ENCODE data around the gene SYT13. TPM values are rescaled to one million over a fixed set of nuclear protein-coding genes. Genes with fewer than 3 reads are reported as not detected.

Gene SYT13
- total RNA-seq, 1 donor from 2014 or later = under 0.01 TPM

DNA sequence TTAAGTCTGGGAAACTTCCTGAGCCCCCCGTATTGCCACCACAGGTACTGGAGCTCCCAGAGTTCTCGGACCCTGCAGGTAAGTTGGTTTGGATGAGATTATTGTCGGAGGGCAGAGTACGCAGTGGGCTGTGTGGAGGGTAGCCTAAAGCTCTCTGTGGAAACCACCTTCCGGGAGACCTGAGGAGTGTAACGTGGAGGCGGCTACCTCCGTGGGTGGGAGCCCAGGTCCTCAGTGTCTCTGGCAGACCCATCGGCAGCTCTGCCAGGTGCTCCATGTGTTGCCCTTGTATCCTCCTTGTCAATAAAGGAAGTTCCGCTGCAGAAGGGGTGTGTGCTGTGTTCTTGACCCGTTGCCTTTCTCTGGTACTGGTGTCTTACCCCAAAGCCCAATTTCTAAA lies 61.4 kb downstream of the SYT13 start:
- DNase-seq (ENCODE audit: low read depth in 2 of 2) = no peak

DNA sequence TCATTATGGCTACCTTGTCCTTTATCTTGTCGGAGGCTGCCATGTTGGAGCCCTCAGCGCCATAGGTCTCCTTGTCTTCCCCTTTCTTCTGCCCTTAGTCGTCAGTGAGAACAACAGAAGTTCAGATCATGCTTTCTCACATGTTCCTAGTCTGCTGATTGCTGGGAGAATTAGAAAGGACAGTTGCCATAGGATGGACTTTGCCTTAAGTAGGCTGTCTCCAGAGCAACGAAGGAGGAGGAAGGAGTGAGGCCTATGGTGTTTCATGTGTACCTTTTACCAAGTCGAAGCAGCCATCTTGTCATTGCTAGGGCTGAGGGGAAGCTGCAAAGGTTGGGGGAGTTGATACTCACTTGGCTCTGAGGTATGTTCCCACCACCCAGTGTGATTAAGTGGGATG lies 62.6 kb downstream of the SYT13 start:
- no peak for DNase-seq (ENCODE audit: low read depth in 2 of 2)

DNA sequence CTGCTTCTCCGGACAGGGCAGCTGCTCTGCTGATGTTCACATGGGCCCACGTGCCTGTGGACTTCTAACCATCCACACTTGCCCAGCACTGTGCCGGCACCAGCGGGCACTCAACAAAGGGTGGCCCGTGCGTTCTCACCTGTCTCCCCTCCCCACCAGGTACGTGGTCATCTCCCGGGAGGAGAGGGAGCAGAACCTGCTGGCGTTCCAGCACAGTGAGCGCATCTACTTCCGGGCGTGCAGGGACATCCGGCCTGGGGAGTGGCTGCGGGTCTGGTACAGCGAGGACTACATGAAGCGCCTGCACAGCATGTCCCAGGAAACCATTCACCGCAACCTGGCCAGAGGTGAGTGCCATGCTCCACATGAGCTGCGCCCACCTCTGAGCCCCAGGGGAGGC lies 66.7 kb downstream of the SYT13 start:
- no peak for DNase-seq (ENCODE audit: low read depth in 2 of 2)

DNA sequence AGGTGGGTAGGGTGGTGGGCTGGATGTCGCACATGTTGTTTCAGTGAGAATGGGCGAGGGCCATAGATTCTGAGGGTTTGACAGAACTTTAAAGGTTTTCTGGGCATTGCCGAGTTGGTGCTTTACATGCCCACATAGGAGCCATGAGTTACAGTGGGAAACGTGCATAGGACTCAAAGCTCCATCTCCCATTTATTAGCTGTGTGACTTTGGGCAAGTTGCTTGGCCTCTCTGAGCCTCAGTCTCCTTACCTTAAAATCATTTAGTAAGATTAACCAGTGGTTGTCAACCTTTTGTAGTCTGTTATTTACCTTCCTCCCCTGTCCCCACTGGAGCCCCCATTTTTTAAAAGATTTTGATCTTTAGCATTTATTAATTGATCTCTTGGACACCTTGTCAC lies 67.4 kb downstream of the SYT13 start:
- no peak for DNase-seq (ENCODE audit: low read depth in 2 of 2)

DNA sequence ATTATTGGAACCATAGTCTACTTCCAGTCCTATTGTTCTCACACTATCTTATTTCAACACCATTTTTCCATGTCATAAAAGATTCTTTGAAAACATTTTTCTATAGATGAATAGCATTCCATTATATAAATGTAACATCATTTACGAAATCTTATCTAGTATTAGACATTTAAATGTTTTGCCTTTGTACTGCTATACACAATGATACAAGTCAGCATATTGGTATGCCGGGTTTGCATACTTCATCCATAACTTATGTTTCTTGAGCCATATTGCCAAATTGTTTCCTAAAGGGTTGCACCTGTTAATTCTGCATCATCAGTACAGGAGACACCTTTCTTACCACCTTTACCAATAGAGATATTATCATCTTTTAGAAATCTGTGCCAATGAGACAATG lies 68.2 kb downstream of the SYT13 start:
- no peak for DNase-seq (ENCODE audit: low read depth in 2 of 2)

DNA sequence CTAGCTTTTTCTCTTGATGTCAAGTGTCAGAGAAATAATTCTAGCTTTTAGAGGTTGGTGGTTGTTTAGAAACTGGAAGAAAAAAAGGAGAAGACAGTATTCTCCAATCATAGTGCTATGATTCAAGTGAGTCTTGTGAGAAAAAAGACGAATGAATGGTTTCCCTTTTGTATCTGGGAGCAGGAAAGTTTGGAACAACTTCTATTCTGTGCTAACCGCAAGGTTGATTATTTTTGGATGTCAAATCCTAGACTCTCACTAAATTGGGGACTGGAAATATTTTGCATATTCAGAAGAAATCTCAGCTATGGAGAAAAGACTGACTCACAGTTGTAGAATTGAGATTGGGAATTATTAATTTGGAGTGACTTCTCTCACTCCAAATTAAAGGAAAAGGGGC lies 69.2 kb downstream of the SYT13 start:
- no peak for DNase-seq (ENCODE audit: low read depth in 2 of 2)

DNA sequence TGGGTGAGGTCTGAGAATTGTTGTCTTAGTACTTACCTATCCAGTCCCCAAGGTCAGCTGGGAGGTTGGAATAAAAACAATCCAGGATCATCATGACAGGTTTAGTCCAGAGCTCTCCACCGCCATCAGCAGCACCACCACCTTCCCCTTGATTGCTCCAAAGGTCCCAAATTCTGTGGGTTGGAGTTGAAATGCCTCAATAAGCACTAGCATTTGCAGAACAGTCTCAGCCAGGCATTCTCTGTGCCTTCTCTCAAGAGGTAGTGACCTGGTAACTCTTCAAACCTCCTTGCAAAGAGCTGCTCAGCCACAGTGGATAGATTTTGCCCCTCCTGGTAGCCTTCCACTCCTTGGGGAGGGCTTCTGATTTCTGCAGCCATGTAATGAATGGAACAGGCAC lies 70.1 kb downstream of the SYT13 start:
- DNase-seq (ENCODE audit: low read depth in 2 of 2) = no peak

DNA sequence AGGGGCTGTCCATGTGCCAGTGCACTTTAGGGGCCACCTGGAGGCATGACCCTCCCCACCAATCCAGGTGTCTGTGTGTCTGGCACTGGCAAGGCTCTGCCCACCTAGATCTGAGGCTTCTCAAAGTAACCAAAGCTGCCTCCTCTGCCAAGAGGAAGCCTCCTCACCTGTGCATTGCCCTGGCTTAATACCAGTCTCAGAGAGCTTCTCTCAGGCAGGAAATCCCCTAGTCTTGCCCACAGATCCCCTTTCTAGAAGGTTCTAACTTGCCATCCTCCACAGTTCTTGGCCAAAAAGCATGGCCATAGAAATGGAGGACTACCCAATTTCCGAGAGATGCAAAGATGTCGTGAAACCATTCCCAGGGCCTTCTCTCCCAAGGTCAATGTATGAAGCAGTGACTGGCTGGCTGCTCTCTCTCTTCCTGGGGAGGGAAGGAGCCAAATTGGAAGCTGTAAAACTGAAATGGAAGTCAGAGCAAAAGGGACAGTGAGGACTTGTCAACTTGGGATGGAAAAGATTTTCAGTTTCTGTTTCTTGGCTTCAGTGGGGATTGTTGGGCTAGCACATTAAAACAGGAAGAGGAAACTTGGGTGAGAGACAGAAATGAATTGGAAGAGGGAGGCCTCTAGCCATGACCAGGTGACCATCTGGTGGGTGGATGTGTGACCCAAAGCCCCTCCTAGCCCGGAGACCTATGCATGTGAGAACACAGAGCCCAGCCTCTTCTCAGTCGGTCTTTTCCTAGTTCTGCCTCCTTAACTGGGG lies 70.9 kb downstream of the SYT13 start:
- no peak for DNase-seq (ENCODE audit: low read depth in 2 of 2)

DNA sequence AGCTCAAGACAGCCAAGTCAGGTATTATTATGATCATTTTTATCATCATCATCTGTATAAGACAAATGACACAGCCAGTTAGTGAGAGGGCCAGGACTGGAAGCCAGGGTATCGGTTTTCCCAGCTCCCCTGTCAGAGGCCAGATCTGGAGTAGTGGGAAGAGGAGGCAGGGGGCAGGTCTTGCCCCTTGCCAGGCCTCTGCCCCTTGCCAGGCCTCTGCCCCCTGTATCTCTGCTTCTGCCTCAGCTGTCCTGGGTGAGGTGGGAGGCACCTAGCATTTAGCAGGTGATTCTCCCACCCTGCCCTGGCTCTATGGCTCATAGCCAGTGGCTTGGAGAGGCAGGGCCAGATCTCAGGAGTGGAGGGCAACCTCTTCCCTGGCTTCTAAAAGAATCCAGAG lies 72.4 kb downstream of the SYT13 start:
- no peak for DNase-seq (ENCODE audit: low read depth in 2 of 2)

DNA sequence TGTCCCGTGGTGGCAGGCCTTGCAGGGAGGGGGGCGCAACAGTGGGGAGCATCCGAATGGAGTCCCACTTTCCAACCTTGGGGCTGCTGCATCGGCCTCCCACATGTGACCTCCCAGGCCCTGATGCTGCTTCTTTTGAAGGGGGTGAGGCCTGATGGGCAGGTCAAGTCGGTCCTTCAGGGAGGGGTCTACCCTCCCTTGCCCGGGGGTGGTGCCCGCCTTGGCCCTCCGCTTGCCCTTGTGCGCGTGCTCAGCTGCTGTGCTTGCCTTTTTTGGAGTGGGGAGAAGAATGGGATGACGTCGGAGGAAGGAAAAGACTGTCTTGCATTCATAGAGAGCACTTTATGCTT lies 72.8 kb downstream of the SYT13 start:
- no peak for DNase-seq (ENCODE audit: low read depth in 2 of 2)

DNA sequence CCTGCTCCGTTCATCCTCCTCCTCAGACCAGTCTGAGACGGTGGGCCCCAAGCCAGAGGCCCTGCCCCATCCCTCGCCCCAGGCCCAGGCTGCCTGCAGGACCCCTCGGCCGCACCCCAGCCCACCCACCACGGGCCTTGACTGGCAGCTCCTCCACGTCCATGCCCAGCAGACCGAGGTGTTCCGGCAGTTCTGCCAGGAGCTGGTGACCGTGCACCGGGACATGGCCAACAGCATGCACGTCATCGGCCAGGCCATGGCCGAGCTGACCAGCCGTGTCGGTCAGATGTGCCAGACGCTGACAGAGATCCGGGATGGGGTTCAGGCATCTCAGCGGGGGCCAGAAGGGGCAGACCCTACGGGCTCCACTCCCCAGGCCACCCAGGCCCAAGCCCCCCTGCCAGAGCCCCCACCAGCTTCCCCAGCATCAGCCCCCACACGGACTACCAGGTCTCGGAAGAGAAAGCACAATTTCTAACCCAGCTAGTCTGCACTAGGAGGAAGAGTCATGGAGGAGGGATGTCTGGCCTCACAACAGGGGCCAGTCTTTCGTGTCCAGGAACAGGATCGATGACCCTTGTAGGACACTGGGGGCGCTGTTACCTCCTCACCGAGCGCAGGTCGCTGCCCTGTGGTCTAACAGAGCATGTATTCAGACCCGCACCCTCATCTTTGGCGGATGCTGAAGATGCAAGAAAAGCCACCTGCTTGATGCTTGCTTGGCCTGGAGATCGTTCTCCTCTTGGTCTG lies 73.4 kb downstream of the SYT13 start:
- DNase-seq (ENCODE audit: low read depth in 2 of 2) = no peak

DNA sequence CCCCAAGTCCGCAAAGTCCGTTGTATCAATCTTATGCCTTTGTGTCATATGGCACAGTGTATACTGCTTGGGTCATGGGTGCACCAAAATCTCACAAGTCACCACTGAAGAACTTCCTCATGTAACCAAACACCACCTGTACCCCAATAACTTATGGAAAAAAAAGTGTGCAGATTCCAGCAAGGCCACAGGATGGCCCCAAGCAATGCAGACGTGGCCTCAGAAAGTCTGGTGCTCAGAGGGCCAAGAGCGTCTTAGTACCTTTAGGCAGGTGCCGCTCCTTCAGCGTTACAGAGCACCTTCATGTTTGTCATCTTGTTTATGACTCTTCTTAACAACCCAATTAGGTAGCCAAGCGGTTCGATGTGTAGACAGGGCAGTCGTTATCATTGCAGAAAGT lies 74.4 kb downstream of the SYT13 start:
- DNase-seq (ENCODE audit: low read depth in 2 of 2) = no peak

DNA sequence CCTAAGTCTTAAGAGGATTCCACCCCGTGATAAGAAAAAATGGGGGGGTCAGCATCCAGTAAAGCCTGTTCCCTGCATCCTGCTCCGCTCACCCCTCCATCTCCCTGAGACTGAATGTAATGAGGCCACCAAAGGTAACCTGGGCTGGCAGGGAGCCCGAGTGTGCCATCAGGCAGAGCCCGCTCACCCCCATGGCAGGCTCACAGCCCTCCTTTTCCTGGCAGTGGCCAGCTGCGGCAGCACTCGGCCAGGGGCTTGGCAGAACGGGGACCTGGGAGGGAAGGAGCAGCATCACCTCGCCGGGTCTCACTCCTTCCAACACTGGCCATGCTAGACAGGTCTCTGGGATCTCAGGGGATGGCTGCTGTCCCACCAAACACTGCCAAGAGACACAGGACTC lies 75.3 kb downstream of the SYT13 start:
- no peak for DNase-seq (ENCODE audit: low read depth in 2 of 2)

DNA sequence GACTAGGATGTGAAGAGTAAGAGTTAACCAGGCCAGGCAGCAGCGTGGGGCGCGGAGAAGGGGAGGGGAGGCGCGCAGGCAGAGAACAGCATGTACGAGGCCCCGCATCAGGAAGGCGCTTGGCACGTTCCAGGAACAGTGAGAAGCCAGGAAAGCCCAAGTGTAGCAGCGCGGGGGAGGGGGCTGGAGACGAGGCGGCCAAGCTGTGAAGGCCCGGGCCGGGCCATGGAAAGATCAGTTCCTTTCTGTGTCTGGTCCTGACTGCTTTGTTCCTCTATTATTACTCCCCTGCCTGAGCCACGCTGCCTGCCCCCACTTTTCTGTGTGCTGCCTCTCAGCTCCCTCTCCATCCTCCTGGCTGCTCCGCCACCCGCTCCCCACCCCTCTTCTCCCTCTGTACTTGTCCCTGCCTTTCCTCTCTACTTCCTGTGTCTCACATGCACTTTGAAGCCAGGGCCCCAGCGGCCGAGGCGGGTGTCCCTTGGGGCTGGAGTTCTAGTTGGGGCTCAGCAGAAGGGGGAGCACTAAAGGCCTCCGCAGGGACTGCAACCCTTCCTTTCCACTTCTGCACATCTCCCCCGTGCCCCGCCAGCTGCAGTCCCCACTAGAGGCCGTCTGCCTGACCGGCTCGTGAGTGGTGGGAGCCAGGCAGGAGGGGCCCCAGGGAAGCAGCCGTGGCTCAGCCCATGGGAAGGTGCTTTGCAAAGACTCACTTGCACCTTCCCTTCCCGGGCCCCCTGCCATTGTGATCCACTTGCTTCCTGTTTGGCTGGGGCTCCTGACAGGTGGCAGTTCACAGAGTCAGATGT lies 76.0 kb downstream of the SYT13 start:
- DNase-seq (ENCODE audit: low read depth in 2 of 2) = peak in 1 of 2 donors; percentile 75

DNA sequence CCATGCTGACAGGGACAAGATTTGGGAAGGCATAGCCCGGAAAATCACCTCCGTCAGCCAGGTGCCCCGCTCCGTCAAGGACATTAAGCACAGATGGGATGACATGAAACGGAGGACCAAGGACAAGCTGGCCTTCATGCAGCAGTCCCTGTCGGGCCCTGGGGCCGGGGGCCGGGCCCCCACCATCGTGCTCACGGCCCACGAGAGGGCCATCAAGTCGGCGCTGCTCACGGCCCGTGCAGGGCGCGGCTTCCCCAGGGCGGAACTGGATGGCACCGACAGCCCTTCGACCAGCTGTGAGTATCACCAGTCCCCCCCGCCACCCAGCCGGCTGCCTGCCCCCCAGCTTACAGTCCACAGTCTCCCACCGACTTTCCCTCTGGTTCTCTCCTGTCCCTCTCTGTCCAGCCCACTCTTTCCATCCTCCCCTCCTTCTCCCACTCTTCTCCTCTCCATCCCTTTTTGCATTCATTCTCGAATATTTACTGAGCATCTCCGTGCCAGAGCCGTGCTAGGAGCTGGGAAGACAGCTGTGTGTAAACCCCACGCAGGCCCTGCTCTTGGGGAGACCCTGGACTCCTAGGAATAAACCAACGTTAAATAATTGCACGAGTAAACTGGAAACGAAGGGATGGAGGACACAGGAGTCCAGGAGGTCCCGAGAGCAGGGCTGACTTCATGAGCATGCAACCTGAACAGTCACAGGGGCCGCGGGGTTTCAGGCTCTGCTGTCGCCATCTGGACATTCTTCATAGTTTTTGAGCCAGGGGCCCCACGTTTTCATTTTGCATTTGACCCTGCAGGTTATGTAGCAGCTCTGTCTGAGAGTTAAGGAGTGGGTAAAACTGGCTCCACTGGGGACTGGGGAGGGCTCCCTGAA lies 76.9 kb downstream of the SYT13 start:
- no peak for DNase-seq (ENCODE audit: low read depth in 2 of 2)

DNA sequence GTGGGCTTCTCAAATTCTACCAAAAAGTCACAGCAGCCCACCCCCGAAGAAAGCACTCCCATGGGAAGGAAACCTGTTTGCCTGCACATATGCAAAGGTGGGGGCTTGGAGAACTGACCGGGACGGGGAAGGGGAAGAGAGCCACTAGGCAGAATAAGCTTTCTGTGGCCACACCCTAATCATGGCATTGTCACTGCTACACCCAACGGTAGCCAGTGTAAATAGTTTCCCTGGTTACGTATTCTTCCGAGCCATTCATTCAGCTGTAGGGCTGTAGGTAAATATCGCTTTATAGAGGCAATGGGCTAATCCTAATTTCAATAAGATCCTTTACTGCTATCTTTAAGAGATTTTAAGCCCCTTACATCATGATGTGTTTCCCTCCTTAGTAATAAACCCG lies 78.0 kb downstream of the SYT13 start:
- DNase-seq (ENCODE audit: low read depth in 2 of 2) = no peak

DNA sequence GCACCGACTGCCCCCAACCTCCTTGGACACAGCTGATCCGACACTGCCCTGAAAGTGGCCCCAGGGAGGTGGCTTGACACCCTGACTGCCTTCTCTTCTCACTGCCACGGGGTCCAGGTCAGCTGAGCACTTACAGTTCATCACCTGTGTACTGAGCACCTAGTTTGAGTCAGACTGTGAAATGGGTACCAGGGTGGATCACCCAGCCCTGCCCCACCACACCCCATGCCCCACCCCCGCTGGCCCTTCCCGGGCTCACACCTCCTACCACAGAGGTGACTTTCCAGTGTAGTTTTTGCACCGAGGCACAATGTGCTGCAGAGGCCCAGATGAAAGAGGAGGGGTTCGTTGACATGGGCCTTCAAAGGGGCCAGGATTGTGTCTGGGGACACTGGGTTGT lies 80.2 kb downstream of the SYT13 start:
- DNase-seq (ENCODE audit: low read depth in 2 of 2) = no peak

DNA sequence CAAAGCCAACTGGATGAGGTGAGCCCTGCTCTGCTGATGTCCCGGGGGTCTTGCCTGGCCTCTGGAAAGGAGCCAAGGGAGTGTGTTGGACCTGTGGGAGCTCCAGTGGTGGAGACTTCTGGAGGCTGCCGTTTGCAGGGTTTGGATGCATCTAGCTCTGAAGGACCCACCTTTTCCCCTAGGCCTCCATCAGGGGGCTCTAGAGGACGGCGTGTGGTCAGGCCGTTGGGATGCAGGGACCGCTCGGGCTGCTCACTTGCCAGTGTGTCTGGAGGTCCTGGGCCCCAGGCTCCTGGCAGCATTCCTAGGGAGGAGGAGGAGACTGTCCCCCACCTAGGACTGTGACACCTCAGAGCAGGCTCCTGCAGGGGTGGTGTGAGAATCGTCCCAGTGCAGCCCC lies 81.4 kb downstream of the SYT13 start:
- DNase-seq (ENCODE audit: low read depth in 2 of 2) = no peak

DNA sequence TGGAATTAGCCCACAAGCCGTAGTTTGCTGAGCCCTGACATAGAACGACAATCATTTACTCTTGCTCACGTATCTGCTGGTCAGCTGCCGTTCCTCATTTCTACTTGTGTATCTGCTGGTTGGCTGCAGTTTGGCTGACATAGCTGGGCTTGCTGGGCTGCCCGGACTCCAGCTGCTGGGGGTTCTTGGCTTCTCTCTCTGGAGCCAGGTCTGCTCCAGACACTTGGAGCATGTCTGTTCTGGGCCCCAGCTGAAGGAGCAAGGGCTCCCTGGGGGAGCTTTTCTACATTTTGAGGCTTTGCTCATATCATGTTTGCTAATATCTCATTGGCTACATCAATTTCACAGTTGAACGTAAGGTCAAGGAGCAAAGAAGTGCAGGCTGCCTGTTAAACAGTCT lies 92.4 kb downstream of the SYT13 start:
- no peak for DNase-seq (ENCODE audit: low read depth in 2 of 2)
